ENCODE measurements around the gene PGD. TPM values are rescaled to one million over a fixed set of nuclear protein-coding genes. Genes with fewer than 3 reads are reported as not detected.
A peak's percentile ranks its signal among the peaks of the same experiment; 100 is the strongest.

Gene PGD
- polyA plus RNA-seq (ENCODE audit: insufficient read length in 12 of 12) = 100 to 1,000 TPM in 8 of 12 donors, 10 to 100 TPM in 3, not detected in 1; 85.0 to 131 (median 109) TPM
- long read RNA-seq, donor 1, transcript PGD-201 (13 exons, 1,885 nt) = major isoform, 15 of 20 reads
- long read RNA-seq, donor 1, partial matches to known transcripts = 5 of 20 reads
- long read RNA-seq, donor 1, other reads (novel, unspliced or antisense) = 0 of 20 reads
- long read RNA-seq, donor 2, transcript PGD-201 (13 exons, 1,885 nt) = major isoform, 35 of 35 reads
- long read RNA-seq, donor 2, partial matches to known transcripts = 0 of 35 reads
- long read RNA-seq, donor 2, other reads (novel, unspliced or antisense) = 0 of 35 reads
- long read RNA-seq, donor 3, transcript PGD-201 (13 exons, 1,885 nt) = major isoform, 10 of 10 reads
- long read RNA-seq, donor 3, partial matches to known transcripts = 0 of 10 reads
- long read RNA-seq, donor 3, other reads (novel, unspliced or antisense) = 0 of 10 reads
- long read RNA-seq, donor 4, transcript PGD-201 (13 exons, 1,885 nt) = major isoform, 10 of 16 reads
- long read RNA-seq, donor 4, partial matches to known transcripts = 6 of 16 reads
- long read RNA-seq, donor 4, other reads (novel, unspliced or antisense) = 0 of 16 reads
- long read RNA-seq, donor 5, transcript PGD-201 (13 exons, 1,885 nt) = major isoform, 37 of 37 reads
- long read RNA-seq, donor 5, partial matches to known transcripts = 0 of 37 reads
- long read RNA-seq, donor 5, other reads (novel, unspliced or antisense) = 0 of 37 reads
- long read RNA-seq, donor 6, transcript PGD-201 (13 exons, 1,885 nt) = major isoform, 12 of 12 reads
- long read RNA-seq, donor 6, partial matches to known transcripts = 0 of 12 reads
- long read RNA-seq, donor 6, other reads (novel, unspliced or antisense) = 0 of 12 reads
- long read RNA-seq, donor 7, transcript PGD-201 (13 exons, 1,885 nt) = major isoform, 9 of 14 reads
- long read RNA-seq, donor 7, partial matches to known transcripts = 5 of 14 reads
- long read RNA-seq, donor 7, other reads (novel, unspliced or antisense) = 0 of 14 reads
- long read RNA-seq, donor 8, transcript PGD-201 (13 exons, 1,885 nt) = major isoform, 16 of 16 reads
- long read RNA-seq, donor 8, partial matches to known transcripts = 0 of 16 reads
- long read RNA-seq, donor 8, other reads (novel, unspliced or antisense) = 0 of 16 reads
- long read RNA-seq, donor 9, transcript PGD-201 (13 exons, 1,885 nt) = major isoform, 19 of 19 reads
- long read RNA-seq, donor 9, partial matches to known transcripts = 0 of 19 reads
- long read RNA-seq, donor 9, other reads (novel, unspliced or antisense) = 0 of 19 reads
- long read RNA-seq, donor 10, transcript PGD-201 (13 exons, 1,885 nt) = major isoform, 21 of 21 reads
- long read RNA-seq, donor 10, partial matches to known transcripts = 0 of 21 reads
- long read RNA-seq, donor 10, other reads (novel, unspliced or antisense) = 0 of 21 reads
- long read RNA-seq, donor 11, transcript PGD-201 (13 exons, 1,885 nt) = major isoform, 42 of 53 reads
- long read RNA-seq, donor 11, partial matches to known transcripts = 11 of 53 reads
- long read RNA-seq, donor 11, other reads (novel, unspliced or antisense) = 0 of 53 reads

DNA sequence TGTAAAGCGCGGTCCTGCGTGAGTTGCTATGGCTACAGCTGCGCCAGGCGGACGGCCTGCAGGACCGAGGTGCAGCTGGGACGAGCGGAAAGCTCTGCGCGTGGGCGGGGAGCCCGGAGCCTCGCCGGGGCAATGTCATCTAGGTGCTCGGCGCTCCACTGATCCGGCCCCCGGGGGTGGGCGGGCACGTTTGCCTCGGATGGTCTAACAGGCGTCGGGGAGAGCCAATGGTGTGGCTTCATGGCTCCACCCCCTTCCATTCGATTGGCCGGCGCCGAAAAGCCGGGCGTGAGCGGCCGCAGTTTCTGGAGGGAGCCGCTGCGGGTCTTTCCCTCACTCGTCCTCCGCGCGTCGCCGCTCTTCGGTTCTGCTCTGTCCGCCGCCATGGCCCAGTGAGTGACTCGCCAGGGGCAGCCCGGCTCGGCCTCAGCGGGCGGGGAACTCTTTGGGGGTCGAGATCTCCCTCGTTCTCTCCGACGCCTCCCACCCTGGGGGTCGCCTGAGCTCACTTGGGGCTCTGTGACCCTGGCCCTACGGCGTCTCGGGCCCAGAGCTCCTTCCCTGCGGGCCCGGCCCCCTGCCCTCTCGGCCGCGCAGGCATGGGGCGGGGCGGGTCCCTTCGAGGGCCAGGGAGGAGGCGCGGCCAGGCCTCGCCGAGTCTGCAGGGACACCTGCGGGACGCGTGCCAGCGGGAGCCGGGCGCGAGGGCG lies at the start of gene PGD:
PGD (plus strand) TSS at position 331 of the 710 bp plus-strand sequence; CDS start at position 385, 54 bp downstream.
- DNase-seq = peak; percentile 97

DNA sequence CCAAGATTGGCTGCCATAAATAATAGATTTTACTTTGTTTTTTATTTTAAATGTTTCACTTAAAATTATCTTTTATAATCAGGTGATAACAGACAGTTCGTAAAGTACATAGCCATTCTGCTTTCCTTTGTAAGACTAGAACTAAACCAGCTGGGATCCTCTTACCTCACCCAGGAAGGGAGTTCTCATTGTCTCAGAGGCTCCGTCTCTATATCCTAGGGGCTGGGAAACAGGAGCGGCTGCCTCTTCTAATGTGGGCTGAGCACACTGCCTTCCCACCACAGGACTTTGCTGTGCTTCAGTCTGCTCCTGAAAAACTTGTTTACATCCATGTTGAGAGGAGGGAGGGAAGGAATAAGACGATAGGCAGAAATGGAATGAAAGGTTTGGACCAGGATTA lies 45.6 kb upstream of the PGD start:
- no peak for DNase-seq

DNA sequence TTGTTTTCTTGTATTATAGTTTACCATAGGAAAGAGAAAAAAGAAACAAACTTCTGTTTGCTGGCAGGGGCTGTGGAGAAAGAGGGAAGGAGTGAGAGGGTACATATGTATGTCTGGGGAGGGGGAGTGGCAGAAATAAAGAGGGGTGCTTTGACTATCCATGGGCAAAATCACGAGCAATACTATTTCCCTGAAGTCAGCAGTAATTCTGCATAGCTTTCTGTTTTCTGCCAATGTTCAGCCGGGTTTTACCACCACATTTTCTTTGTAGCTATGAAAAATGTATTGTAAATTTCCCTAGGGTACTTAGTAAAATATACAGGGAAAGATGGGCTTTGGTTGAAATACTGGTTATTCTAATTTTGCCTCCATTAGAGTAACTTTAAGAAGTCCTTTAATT lies 45.2 kb upstream of the PGD start:
- DNase-seq = no peak

DNA sequence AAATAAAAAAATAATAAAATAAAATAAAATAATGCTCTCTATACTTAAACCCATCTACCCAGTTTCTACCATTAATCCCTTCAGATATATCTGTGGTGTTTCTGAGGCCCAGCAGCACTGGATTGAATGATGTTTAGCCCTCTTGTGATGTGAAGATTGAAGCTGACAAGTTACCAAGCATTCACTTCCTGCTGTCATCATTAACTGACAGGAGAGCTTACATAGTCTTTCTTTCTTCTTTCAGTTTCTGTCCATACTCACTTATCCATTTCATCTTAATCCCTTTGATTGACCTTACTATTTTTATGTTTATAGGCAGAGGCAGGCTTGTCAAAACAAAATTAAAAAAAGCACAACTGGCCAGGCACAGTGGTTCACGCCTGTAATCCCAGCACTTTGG lies 38.8 kb upstream of the PGD start:
- DNase-seq = no peak

DNA sequence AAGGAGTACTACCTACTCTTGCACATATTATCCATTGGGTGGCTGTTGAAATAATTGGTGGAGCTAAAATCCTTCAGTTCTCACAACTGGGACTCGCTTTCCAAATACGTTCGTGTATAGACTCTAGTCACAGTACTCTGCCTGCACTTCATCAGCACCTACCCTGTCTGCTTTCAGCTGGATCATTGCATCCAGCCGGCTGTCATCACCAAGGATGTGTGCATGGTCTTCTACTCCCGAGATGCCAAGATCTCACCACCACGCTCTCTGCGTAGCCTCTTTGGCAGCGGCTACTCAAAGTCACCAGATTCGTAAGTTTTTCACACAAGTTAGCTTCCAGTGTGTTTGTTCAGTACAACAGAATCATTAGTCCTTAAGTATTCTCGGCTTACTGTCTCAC lies 37.3 kb upstream of the PGD start:
- DNase-seq = no peak

DNA sequence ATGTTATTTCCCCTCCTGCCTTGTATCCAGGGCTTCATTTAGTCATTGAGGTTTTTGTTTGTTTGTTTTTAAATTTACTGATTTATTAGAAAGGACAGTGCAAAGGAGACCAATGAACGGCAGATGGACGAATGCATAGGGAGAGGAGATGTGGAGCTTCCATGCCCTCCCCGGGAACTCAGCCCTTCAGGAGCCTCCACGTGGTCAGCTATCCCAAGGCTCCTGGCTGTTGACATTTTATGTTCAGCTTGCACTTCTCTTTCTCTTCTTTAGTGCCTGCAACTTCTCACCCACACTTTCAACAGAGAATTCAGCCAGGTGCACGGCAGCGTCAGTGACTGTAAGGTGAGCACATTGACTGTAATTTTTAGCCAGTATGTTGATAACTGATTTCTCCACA lies 30.7 kb upstream of the PGD start:
- DNase-seq = no peak

DNA sequence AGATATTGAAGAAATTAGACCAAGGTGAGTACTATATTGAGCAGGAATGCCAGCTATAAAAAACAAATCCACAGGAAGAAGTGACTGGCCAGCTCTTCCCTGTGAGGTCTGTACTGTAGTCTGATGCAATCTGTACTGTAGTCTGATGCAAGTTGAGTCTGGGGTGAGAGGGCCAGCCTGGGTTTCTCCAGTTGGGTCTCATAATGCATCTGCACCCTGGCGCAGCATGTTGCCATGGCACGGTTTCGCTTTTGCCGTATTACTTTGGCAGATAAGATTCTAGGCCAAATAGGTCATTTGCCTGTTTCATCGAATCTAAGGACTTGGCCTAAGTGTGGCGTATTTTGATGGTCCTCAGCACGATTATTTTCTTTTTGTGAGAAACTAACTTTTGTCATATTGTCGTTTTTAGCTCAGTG lies 24.4 kb upstream of the PGD start:
- DNase-seq = no peak

DNA sequence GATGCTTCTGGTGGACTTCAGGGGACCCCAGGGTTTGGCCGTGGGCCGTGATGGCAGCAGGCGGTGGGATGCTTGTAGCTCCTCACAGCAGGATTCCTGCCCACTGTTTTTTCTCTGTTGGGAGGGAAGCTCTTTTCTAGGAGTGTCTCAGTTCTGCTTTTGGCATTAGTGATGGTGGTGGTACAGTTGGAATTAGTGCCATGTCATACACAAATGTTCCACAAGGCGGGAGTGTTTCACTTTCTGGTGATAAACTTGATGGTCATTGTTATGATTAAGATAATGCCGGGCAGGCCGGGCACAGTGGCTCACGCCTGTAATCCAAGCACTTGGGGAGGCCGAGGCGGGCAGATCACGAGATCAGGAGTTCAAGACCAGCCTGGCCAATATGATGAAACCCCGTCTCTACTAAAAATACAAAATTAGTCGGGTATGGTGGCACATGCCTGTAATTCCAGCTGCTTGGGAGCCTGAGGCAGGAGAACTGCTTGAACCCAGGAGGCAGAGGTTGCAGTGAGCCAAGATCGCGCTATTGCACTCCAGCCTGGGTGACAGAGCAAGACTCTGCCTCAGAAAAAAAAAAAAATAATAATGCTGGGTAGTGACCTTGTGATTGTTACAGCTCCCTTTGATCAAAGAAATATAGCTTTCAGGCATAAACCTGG lies 21.4 kb upstream of the PGD start:
- peak; percentile 75 for DNase-seq

DNA sequence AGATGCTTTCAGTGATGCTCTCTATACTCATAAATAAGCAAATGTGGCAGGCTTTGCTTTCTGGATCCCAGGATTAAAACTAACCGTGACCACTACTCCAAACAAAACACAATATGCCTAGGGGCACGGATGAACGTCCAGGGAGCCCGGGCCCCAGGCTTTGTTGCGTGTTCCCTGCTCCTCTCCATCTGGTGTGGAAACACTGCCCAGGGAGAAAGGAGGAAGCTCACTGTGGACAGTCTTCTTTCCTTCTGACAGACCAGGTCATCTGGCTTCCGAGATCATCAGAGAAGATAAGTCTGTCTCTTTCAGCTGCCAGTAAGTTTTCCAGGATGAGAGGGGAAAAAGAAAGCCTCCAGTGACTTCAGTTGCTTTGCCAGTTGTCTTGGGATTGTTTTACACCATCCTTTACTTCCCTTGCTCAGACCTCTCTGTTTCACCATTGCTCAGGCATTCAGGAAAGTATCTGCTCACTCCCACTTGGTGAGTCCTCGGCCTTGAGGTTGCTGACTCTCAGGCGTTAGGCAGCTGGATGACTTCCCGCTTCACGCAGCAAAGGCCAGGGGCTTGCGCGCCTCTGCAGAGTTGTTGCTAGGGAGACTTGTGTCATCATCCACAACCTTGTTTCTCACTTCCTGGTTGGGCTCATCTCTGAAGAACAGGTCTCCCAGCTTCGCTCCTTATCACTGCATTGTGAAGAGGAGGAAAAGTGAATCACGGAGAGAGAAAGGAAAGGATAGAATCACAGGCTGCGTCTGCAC lies 20.6 kb upstream of the PGD start:
- peak; percentile 69 for DNase-seq

DNA sequence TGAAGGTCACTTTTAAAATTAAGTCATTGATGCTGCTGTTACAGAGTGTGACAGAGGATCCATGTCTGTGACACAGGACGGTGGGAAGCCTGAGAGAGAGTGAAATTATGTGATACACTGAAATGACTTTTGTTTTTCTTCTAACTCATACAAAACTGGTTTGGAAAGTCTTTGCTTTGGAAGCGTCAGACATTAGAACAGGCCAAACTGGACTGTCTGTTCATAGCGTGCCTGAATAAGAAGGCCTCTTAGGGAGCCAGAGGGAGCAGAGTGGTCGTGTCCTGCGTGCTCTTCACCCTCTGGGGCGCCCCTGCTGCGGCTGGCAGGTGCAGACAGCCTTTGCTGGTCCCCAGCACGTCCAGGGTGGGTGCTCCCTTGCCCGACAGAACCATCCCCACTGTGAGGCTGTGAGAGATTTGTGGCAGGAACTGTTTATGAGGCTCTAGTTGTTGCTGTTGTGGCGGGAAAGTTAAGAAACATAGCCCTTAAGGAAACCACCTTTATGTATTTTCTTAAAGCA lies 19.7 kb upstream of the PGD start:
- no peak for DNase-seq

DNA sequence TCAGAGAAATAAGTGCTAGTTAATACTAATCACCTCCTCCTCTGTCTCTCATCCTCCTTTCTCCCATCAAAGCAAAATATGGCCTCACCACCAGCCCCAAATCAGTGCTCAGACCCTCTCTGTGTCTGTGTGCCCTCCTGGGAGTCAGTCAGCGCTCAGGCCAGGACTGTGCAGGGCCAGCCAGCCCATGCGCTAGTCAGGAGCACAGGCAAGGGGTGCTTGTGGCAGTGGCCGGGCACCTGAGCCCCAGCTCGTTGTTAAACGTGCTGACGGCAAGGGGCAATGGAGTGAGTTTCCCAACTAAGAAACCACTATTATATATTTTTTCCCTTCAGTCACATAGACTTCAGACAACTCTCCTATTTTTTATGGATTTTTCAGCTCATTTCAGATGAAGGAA lies 19.2 kb upstream of the PGD start:
- no peak for DNase-seq

DNA sequence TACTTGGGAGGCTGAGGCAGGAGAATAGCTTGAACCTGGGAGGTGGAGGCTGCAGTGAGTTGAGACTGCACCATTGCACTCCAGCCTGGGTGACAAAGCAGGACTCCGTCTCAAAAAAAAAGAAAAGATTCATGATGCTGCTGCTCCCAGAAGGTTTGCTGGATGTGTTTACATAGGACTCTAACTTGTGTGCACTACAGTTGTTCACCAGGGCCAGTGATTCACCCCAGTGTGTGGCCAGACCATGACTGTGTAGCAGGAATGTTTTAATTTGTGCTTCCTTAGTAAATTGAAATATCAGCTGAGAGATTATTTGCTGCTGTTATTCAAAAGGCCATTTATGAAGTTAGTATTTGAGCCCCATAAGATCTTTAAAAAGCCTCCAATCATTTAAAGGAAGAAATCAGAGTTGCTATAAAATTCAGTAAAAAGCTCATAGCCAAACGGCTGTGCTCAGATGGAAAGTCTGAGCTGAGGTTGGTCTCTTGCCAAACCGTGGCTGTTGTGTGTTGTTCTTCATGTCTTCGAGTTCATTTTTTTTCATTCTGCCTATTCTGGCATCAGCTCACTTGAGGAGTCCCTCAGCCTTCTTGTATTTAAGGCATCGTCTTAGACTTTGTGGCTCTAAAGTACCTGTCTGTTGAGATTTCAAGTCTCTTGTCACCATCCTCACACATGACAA lies 18.1 kb upstream of the PGD start:
- peak; percentile 80 for DNase-seq

DNA sequence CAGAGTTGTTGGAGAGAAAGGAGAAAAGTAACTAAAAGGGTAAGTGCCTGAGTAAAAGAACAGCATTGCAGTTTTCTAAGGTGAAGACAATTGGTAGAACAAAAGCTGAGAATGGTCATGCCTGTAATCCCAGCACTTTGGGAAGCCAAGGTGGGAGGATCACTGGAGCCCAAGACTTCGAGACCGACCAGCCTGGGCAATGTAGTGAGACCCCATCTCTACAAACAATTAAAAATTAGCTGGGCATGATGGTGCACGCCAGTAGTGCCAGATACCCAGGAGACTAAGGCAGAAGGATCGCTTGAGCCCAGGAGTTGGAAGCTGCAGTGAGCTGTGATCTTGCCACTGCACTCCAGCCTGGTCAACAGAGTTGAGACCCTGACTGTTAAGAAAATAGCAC lies 15.2 kb upstream of the PGD start:
- no peak for DNase-seq

DNA sequence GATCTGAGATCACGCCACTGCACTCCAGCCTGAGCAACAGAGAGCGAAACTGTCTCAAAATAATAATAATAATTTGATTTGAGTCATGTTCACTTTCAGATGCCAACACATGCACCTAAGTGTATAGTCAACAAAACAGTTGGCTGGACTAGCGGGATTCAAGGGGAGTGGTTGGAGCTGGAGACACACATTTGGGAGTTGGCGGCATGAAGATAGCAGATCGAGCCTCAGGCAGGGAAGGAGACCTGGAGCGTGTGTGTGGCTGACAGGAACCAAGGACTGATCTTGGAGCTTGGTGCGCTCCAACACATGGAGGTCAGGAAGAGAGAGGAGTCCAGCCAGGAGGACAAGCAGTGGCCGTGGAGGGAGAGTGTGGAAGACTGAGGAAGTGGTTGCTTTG lies 14.6 kb upstream of the PGD start:
- DNase-seq = no peak

DNA sequence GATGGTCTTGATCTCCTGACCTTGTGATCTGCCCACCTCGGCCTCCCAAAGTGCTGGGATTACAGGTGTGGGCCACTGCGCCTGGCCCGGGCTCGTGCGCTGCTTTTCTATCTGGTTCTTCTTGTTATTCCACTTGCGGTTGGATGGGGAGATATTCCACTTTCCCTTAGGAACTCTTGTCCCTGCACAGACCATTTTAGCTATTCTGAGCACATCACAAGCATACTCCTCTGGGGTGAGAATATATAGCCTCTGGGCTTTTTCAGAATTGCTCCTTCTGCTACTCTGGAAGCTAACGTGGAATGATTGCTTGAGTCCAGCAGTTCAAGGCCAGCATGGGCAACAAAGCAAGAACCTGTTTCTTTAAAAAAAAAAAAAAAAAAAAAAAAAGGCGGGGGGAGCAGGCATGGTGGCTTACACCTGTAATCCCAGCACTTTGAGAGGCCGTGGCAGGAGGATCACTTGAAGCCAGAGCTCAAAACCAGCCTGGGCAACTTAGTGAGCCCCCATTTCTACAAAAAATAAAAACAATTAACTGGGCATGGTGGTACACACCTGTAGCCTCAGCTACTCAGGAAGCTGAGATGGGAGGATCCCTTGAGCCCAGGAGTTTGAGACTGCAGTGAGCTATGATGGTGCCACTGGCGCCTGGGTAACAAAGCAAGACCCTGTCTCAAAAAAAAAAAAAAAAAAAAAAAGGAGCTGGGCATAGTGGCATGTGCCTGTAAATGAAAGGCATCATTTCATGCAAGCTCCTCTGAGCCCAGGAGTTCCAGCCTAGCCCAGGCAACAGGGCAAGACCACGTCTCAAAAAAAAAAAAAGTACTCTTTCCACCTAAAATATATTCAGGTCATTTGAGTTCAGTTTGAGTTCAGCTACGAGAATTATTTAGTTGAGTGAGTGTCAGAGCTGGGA lies 11.8 kb upstream of the PGD start:
- DNase-seq = no peak

DNA sequence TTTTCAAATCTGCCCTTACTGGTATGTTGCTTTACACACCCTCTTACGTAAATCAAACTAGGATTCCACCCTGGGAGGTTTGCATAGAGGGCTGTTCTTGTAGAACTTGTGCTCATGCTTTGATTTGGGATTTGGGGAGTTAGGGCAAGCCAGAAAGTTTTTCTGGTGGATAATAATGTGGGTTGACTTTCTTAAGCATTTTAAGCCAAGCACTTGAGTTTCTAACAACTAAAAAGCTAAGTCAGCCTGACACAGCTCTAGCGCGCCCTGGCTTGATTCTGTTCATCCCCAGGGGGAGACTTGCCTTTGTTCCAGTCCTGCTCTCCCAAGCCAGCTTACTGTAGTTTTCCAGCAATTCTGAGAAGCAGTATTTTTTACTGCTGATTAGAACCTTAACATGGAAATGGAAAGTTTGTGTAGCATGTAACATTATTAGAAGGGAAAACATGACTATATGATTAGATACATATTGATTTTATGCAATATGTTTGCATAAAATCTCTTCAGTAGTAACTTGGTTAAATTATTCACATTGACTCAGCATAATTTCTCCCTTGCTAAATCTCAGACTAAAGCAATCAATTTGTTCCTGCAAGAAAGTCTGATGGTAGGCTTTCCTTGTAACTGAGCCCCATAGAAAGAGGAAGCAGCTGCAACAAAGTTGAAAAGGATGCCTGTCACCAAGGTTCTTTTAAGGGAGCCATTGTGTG lies 11.0 kb upstream of the PGD start:
- DNase-seq = peak; percentile 91

DNA sequence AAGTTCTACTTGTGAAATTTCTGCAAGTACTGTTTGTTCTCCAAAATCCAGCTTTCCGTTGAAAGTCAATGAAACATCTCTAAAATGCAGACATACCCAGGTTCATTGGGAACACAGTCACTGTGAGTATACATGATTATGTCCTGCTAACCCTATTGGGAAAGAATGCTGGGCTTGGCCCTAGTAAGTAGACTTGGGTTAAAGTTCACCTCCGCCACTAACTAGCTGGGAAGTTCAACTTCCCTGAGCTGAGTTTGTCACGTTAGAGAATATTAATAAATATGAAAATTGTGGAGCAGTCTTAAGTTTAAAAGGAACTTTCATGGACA lies 10.5 kb upstream of the PGD start:
- no peak for DNase-seq
